ENCODE data around the gene PSMD6.

PSMD6 gene

GRCh38 chr3:64046996-64047594 lies 23.8 kb upstream of the PSMD6 start:
- H3K27me3 ChIP-seq = no peaks in the 10 kb centered on the region
- H3K27ac ChIP-seq = peak overlapping the region; percentile 72

GRCh38 chr3:64046592-64046991 lies 23.3 kb upstream of the PSMD6 start:
- Histone ChIP-seq H3K9me3 (no peaks in the 10 kb centered on the region), H3K27me3 (no peaks in the 10 kb centered on the region), H3K4me3 (ENCODE audit: low read depth in 1 of 2, low read length in 1 of 2) (no peak overlapping the region), H3K4me1 (ENCODE audit: control insufficient read depth in 1 of 2, insufficient read depth in 1 of 2, low read depth in 1 of 2, low read length in 1 of 2) (peaks cover 33 to 44% of the 10 kb centered on the region in 2 experiments), H3K27ac (no peak overlapping the region), H3K36me3 (no peaks in the 10 kb centered on the region)
- TF ChIP-seq, protein P1, sequence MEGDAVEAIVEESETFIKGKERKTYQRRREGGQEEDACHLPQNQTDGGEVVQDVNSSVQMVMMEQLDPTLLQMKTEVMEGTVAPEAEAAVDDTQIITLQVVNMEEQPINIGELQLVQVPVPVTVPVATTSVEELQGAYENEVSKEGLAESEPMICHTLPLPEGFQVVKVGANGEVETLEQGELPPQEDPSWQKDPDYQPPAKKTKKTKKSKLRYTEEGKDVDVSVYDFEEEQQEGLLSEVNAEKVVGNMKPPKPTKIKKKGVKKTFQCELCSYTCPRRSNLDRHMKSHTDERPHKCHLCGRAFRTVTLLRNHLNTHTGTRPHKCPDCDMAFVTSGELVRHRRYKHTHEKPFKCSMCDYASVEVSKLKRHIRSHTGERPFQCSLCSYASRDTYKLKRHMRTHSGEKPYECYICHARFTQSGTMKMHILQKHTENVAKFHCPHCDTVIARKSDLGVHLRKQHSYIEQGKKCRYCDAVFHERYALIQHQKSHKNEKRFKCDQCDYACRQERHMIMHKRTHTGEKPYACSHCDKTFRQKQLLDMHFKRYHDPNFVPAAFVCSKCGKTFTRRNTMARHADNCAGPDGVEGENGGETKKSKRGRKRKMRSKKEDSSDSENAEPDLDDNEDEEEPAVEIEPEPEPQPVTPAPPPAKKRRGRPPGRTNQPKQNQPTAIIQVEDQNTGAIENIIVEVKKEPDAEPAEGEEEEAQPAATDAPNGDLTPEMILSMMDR (IDR thresholded peaks at IDR 0.05) = no peak

More at GRCh38 chr3:64046996-64047594, 23.8 kb upstream of the PSMD6 start:
- Histone ChIP-seq H3K4me3 (ENCODE audit: low read depth in 1 of 2, low read length in 1 of 2) (no peak overlapping the region), H3K9me3 (no peaks in the 10 kb centered on the region), H3K4me1 (ENCODE audit: control insufficient read depth in 1 of 2, insufficient read depth in 1 of 2, low read depth in 1 of 2, low read length in 1 of 2) (peaks cover 33 to 46% of the 10 kb centered on the region in 2 experiments), H3K36me3 (no peaks in the 10 kb centered on the region)
- TF ChIP-seq, protein P1 (IDR thresholded peaks at IDR 0.05) = no peak

DNA sequence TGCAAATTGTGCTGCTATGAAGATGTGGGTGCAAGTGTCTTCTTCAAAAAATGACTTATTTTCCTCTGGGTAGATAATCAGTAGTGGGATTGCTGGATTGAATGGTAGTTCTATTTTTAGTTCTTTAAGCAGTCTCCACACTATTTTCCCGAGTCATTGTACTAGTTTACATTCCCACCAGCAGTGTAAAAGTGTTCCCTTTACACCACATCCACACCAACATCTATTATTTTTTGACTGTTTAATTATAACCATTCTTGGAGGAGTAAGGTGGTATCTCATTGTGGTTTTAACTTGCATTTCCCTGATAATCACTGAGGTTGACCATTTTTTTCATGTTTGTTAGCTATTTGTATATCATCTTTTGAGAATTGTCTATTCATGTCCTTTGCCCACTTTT lies 19.7 kb upstream of the PSMD6 start:
- H3K9me3 ChIP-seq = no peaks in the 10 kb centered on the region
- TF ChIP-seq, protein P1 (IDR thresholded peaks at IDR 0.05) = no peak
- no peak overlapping the region for H3K4me3 ChIP-seq (ENCODE audit: low read depth in 1 of 2, low read length in 1 of 2)
- H3K4me1 ChIP-seq (ENCODE audit: control insufficient read depth in 1 of 2, insufficient read depth in 1 of 2, low read depth in 1 of 2, low read length in 1 of 2) = peaks cover 9 to 14% of the 10 kb centered on the region in 2 experiments
- no peak overlapping the region for H3K27ac ChIP-seq
- no peaks in the 10 kb centered on the region for H3K27me3 ChIP-seq
- H3K36me3 ChIP-seq = no peaks in the 10 kb centered on the region

- TF ChIP-seq, protein P1 (IDR thresholded peaks at IDR 0.05) = no peak
Measured at GRCh38 chr3:64039981-64040733, 16.9 kb upstream of the PSMD6 start.

GRCh38 chr3:64039332-64039731 lies 16.0 kb upstream of the PSMD6 start:
- Histone ChIP-seq H3K4me1 (ENCODE audit: control insufficient read depth in 1 of 2, insufficient read depth in 1 of 2, low read depth in 1 of 2, low read length in 1 of 2) (no peaks in the 10 kb centered on the region), H3K27ac (no peak overlapping the region), H3K4me3 (ENCODE audit: low read depth in 1 of 2, low read length in 1 of 2) (no peak overlapping the region), H3K27me3 (no peaks in the 10 kb centered on the region), H3K9me3 (no peaks in the 10 kb centered on the region), H3K36me3 (no peaks in the 10 kb centered on the region)
- TF ChIP-seq, protein P1 (IDR thresholded peaks at IDR 0.05) = no peak

More at GRCh38 chr3:64039981-64040733, 16.9 kb upstream of the PSMD6 start:
- Histone ChIP-seq H3K27me3 (no peaks in the 10 kb centered on the region), H3K9me3 (no peaks in the 10 kb centered on the region), H3K4me1 (ENCODE audit: control insufficient read depth in 1 of 2, insufficient read depth in 1 of 2, low read depth in 1 of 2, low read length in 1 of 2) (peaks cover 0 to under 1% of the 10 kb centered on the region in 2 experiments), H3K27ac (no peak overlapping the region), H3K36me3 (no peaks in the 10 kb centered on the region), H3K4me3 (ENCODE audit: low read depth in 1 of 2, low read length in 1 of 2) (no peak overlapping the region)
